Retina (tissue), 1 donor: ENCODE data around the gene PLP2.
A peak's percentile ranks its signal among the peaks of the same experiment; 100 is the strongest.
"Not testable (repeated sequence)": the region's sequence is repeated elsewhere in the genome, so short reads cannot be mapped to it uniquely, and the experiment has no call there.

Experiments used
- DNase-seq: peaks from one replicate; pipeline ENCODE4 v3.0.0-alpha.2; 2016

Gene PLP2

DNA sequence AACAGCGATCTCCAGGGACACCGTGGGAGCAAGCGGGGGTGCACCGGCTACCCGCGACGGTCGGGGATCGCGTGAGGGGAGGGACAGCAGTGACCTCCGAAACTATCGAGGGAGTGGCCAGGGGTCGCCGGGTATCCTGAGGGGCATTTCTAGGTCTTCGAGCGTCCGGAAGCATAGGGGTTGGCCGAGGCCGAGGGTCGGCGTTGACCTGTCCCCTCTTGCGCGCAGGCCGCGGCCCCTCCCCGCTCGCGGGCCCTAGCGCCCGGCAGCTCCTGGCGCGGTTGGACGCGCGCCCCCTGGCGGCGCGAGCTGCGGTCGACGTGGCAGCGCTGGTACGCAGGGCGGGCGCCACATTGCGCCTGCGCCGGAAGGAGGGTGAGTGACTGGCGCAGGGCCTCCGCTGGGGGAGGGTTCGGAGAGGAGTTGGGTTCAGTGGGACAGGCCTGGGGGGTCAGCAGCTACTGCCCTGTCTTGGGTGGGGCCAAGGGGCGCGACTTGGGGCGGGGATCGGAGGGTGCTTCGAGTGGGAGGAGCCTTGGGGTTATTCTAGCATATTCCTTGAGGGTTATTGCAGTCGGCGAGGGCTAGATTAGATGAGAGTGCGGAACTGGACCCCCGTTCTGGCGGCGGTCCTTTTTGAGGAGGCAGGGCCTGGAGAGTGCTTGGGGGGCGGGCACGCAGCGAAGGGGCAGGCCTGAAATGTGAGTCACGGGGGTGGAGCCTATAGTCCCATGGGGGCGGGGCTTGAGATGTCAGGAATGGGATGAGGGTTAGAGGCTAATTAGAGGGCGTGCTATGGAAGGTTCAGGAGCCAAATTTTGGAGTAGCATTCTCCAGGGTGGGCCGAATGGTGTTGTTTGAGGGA, 7.9 kb upstream of the PLP2 start:
- DNase-seq = peak; percentile 89

DNA sequence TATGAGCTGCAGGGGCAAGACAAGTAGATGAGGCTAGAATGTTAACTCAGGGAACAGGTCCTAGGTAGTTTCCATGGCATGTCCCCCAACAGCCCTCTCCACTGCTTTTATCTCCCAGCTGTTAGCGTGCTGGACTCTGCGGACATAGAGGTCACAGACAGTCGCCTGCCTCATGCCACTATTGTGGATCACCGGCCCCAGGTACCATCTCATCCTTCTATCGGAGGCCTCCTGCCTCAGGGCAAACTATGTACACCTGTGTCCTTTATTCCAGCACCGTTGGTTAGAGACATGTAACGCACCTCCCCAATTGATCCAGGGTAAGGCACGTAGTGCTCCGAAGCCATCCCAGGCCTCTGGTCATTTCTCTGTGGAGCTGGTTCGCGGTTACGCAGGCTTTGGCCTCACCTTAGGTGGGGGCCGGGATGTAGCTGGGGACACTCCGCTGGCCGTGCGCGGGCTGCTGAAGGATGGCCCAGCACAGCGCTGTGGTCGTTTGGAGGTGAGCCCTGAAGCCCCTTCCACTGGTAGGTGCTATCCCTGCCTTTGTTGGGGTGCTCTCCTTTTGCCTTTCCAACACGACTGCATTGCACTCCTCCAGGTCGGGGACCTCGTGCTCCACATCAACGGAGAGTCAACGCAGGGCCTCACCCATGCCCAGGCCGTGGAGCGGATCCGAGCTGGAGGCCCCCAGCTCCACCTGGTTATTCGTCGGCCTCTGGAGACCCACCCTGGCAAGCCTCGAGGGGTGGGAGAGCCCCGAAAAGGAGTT, 6.9 kb upstream of the PLP2 start:
- no peak for DNase-seq

DNA sequence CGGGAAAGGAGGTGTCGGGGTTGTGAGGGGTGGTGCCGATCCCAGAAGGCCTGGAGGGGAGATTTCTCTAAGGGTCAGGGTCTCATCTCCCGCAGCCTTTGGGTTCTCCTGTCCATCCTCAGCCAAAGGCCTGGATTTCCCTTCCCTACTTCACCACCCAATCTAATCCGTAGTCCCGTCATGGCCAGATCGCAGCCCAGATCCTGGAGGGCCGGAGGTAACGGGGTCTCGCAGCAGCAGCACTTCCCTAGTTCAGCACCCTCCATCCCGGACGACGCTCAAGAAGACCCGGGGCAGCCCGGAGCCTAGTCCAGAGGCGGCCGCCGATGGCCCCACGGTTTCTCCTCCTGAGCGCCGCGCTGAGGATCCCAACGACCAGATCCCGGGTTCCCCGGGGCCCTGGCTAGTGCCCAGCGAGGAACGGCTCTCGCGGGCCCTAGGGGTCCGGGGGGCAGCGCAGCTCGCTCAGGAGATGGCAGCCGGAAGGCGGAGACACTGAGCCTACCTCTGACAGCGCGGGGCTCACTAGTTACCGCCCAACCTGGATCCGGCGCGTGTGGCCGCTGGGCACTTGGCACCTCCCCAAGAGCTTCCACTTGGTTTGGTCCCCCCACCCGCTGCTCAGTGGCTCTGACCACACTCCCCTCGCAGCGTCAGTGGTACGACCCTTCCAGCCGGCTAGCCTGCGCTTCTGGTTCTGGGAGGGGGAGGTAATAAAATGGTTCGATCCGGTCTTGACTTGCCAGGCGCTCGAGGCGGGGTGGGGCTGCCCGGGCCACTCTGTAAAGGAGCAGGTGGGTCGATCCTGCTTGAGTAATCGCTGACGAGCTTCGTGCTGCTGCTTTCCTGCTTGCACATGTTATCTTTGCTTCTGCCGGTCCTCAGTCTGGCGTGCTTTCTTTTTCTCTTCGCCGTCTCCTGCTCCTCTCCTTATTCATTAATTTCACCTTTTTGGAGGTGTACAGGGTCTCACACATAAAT, 5.5 kb upstream of the PLP2 start:
- peak; percentile 85 for DNase-seq

- peak; percentile 67 for DNase-seq
Observed at GRCh38 chrX:49166914-49167739, 4.6 kb upstream of the PLP2 start.

GRCh38 chrX:49167740-49168108, 4.0 kb upstream of the PLP2 start:
- no peak for DNase-seq

- no peak for DNase-seq
Observed at GRCh38 chrX:49172280-49172780, 632 bp downstream of the PLP2 start.

- DNase-seq = not testable (repeated sequence)
Observed at GRCh38 chrX:49173544-49173943, 1.8 kb downstream of the PLP2 start.

GRCh38 chrX:49174723-49175122, 3.0 kb downstream of the PLP2 start:
- no peak for DNase-seq

GRCh38 chrX:49175435-49176274, 4.0 kb downstream of the PLP2 start:
- no peak for DNase-seq

GRCh38 chrX:49176421-49177326, 5.0 kb downstream of the PLP2 start:
- no peak for DNase-seq

DNA sequence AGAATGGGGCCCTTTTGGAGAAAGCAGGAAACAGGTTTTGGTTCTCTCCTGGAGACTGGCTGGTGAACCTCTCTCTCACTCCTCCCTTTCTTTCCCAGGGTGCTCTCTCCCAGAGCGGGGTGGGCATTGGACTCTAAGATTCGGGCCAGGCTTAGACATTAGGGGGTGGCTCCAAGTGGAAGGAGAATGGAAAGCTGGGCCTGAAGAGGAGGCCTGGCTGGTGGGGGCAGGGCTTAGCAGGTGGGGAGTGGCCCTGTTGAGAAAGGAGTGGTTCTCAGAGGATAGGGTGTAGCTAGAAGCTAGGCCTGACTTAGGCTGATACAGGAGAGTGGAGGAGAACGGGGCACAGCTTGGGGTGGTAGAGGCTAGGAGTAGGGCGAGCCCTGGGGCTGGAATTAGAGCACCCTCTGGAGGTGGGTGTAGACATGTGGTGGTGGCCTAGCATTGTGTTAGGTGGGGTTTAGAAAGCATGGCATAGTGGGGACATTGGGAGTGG, 5.7 kb downstream of the PLP2 start:
- no peak for DNase-seq

DNA sequence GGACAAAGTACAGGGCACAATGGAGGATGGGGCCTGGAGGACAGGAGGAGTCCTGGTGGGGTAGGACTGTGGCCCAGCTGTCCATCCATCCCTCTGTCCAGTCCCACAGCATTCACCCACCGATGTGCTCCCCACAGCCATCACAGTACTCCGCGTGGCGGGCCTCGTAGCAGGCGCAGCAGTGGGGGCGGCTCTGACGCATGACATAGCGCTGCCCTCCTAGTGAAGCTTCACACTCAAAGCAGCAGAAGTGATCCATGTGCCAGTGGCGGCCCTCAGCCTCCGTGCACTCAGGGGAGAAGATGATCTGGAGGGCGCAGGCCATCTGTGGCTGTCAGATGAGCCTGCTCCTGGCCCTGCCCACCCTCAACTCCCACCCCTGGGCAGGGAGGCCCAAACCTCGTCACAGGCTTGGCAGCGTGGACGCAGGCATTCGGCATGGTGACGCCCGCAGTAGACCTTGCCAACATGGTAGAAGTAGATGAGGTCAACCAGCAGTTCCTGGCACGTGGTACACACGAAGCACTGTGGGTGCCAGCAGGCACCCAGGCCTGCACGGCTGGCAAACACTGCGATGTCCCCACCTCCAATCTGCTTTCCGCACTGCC, 6.3 kb downstream of the PLP2 start:
- DNase-seq = no peak

GRCh38 chrX:49178537-49178936, 6.8 kb downstream of the PLP2 start:
- DNase-seq = no peak

DNA sequence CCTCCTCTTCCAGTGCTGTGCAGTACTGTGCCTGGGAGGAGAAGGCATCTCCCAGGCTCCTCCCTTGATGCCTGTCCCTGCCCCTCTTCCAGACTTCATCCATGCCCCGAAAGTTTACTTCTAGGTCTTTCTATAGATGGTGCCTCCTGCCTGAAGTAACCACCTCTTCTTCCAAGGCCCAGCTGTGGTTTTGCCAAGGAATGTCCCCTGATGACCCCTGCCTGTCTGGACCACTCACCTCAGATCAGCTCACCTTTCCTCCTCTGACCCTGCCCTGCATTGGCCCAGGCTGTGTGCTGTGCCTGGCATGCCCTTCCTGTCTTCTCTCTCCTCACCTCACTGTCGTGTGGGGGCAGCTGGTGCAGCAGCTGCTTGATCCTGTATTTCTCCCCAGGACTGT, 7.7 kb downstream of the PLP2 start:
- DNase-seq = no peak

DNA sequence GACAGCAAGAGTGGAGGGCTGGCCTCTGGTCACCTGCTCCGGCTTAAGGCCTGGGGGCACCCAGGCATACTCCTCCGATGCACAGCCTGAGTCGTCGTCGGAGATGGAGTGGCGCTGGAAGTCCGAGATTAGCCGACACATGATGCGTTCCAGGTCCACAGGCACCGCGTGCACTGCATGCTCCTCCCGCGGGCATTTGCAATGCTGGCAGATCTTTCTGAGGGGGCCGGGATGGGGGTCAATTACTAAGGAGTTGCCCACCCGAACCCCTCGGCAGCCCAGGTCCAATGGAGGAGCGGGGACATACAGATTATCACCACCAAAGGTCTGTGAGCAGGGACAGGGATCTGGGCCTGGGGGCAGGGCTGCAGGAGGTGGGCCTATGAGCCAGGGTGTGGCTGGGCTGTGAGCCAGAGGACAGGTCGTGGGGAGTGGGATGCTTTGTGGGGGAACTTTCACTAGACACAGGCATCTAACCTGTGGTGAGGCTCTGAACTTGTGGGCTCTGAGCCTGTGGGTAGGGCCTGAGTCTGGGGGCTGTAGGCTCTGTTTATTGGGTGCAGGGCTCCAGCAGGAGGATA, 12.1 kb downstream of the PLP2 start:
- no peak for DNase-seq

GRCh38 chrX:49184294-49185281, 12.9 kb downstream of the PLP2 start:
- peak; percentile 78 for DNase-seq
